SK-N-SH (cell line): ENCODE measurements around the gene MUC2.

Experiments
- MAX ChIP-seq: IDR thresholded peaks from 2 replicates; pipeline ENCODE4 v1.4.0; 2012; ENCODE audit warnings: low read depth
- MEF2A ChIP-seq: IDR thresholded peaks from 2 replicates; pipeline ENCODE4 v1.4.0; 2012; ENCODE audit warnings: low read depth, borderline replicate concordance
- PBX3 ChIP-seq: IDR thresholded peaks from 2 replicates; pipeline ENCODE4; 2012
- RAD21 ChIP-seq: IDR thresholded peaks from 2 replicates; pipeline ENCODE4 v1.6.1; 2012; ENCODE audit warnings: mild to moderate bottlenecking, low read length
- REST ChIP-seq: IDR thresholded peaks from 2 replicates; pipeline ENCODE4 v1.6.1; 2012; ENCODE audit warnings: mild to moderate bottlenecking, low read depth, low read length, moderate library complexity
- TF ChIP-seq, protein P1 (sequence below): fragments of 200-600 bp; sonication (generic); IDR thresholded peaks from 2 replicates; pipeline ENCODE4 v1.6.1; 2017; ENCODE audit warnings: antibody characterized with exemption, mild to moderate bottlenecking, moderate library complexity

DNA sequence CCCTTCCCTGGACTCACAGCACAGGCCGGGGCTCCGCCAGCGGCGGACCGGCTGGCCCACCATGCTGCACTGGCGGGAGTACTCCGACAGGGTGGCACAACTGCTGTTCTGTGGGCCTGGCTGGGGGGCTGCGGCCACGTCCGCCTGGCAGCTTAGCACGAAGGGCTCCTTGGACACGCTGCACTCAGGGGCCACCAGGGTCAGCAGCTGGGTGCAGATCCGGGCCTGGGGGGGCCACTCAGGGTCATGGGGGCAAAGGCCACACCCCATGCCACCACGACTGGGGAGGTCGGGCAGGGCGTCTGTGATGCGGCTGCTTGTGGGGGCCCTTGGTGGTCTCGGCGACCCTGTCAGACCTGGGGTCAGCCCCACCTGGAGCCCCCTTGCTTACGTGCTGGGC is 44.1 kb upstream of the MUC2 start:
- TF ChIP-seq REST: no peak
- TF ChIP-seq PBX3: no peak
- TF ChIP-seq, protein P1, sequence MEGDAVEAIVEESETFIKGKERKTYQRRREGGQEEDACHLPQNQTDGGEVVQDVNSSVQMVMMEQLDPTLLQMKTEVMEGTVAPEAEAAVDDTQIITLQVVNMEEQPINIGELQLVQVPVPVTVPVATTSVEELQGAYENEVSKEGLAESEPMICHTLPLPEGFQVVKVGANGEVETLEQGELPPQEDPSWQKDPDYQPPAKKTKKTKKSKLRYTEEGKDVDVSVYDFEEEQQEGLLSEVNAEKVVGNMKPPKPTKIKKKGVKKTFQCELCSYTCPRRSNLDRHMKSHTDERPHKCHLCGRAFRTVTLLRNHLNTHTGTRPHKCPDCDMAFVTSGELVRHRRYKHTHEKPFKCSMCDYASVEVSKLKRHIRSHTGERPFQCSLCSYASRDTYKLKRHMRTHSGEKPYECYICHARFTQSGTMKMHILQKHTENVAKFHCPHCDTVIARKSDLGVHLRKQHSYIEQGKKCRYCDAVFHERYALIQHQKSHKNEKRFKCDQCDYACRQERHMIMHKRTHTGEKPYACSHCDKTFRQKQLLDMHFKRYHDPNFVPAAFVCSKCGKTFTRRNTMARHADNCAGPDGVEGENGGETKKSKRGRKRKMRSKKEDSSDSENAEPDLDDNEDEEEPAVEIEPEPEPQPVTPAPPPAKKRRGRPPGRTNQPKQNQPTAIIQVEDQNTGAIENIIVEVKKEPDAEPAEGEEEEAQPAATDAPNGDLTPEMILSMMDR: no peak
- no peak for TF ChIP-seq MEF2A
- no peak for TF ChIP-seq RAD21
- TF ChIP-seq MAX: no peak
